Endothelial cell of umbilical vein (primary cell): Measurements from ENCODE around the gene SMIM36. TPM values are rescaled to one million over a fixed set of nuclear protein-coding genes. Genes with fewer than 3 reads are reported as not detected.

Experiments used
- BruUV-seq: library from RNA; stranded (reverse); fragments of 400-500 nt; replicated peaks from 2 replicates; lab custom pipeline; 2021; lab: Mats Ljungman, UMichigan
- CTCF ChIA-PET: fragments of 300-600, 350-600 bp; sonication (Branson Sonifier 250); formaldehyde crosslinking; loops from one replicate; lab custom pipeline; 2021; ENCODE audit warnings: antibody characterized with exemption, inconsistent platforms; lab: Charles Lee
- POLR2A ChIA-PET: fragments of 300-600, 350-600 bp; sonication (Branson Sonifier 250); formaldehyde crosslinking; loops from one replicate; lab custom pipeline; 2021; ENCODE audit warnings: antibody characterized with exemption, inconsistent platforms; lab: Charles Lee
- DNase-seq: peaks from one replicate; pipeline ENCODE4 v3.0.0-alpha.2; 2011; ENCODE audit warnings: low read depth, low spot score
- FAIRE-seq: peaks from 2 replicates; lab custom pipeline; 2011; peaks lifted over from hg19 to GRCh38; lab: Jason Lieb, UNC
- H2AFZ ChIP-seq: 2 replicates; pipeline ENCODE4 v1.6.0; 2012; ENCODE audit warnings: low read depth, low read length, control low read depth, inconsistent platforms
- H3K27ac ChIP-seq: 2 replicates; pipeline ENCODE4 v1.5.1; 2011; ENCODE audit warnings: low read depth, mild to moderate bottlenecking, control low read depth, low read length, moderate library complexity; ENCODE audit not compliant: insufficient read depth
- H3K27me3 ChIP-seq, 2 experiments: 2 replicates each; pipeline versions ENCODE4 v1.6.0 to v1.6.1; 2011; ENCODE audit warnings: low read length in 2 of 2, mixed read lengths in 1 of 2; ENCODE audit not compliant: control insufficient read depth in 2 of 2, insufficient read depth in 2 of 2
- H3K36me3 ChIP-seq, 2 experiments: 2 replicates in 1 of 2; 3 replicates in 1 of 2; pipeline ENCODE4 v1.5.1; 2011; ENCODE audit warnings: low read length in 2 of 2, mild to moderate bottlenecking in 1 of 2, moderate library complexity in 1 of 2; ENCODE audit not compliant: control insufficient read depth in 2 of 2, insufficient read depth in 2 of 2; ENCODE audit errors: extremely low read depth in 1 of 2
- H3K4me1 ChIP-seq: 3 replicates; pipeline ENCODE4 v1.5.1; 2011; ENCODE audit warnings: mild to moderate bottlenecking, low read length; ENCODE audit not compliant: control insufficient read depth, insufficient read depth; ENCODE audit errors: extremely low read depth
- H3K4me2 ChIP-seq: 2 replicates; pipeline ENCODE4 v1.6.1; 2011; ENCODE audit warnings: low read length, control low read depth, mixed read lengths; ENCODE audit not compliant: insufficient read depth
- H3K4me3 ChIP-seq, 3 experiments: fragments of 200-600 bp in 1 of 3; sonication (generic), shearing (Covaris generic) in 1 of 3; replicated peaks in 1 of 3; 2 replicates each; pipeline ENCODE4 v1.5.1; 2011 to 2016; ENCODE audit warnings: control low read depth in 3 of 3, low read length in 3 of 3, mild to moderate bottlenecking in 2 of 3, inconsistent platforms in 1 of 3, low read depth in 1 of 3, moderate library complexity in 1 of 3; ENCODE audit not compliant: insufficient read depth in 1 of 3
- H3K79me2 ChIP-seq: 2 replicates; pipeline ENCODE4 v1.6.0; 2012; ENCODE audit warnings: low read length, inconsistent platforms; ENCODE audit not compliant: control insufficient read depth, insufficient read depth
- H3K9ac ChIP-seq: replicated peaks from 2 replicates; pipeline ENCODE3; 2011; ENCODE audit warnings: low read length, control low read depth; ENCODE audit not compliant: insufficient read depth; ENCODE audit errors: extremely low read depth
- H3K9me1 ChIP-seq: replicated peaks from 3 replicates; pipeline ENCODE4 v1.6.0; 2011; ENCODE audit warnings: mild to moderate bottlenecking, low read length; ENCODE audit not compliant: control insufficient read depth, insufficient read depth; ENCODE audit errors: extremely low read depth
- H3K9me3 ChIP-seq: replicated peaks from 2 replicates; pipeline ENCODE4 v1.5.1; 2012; ENCODE audit warnings: low read length, inconsistent platforms; ENCODE audit not compliant: control insufficient read depth, insufficient read depth
- H4K20me1 ChIP-seq: replicated peaks from 2 replicates; pipeline ENCODE3; 2011; ENCODE audit warnings: mild to moderate bottlenecking, low read length; ENCODE audit not compliant: control insufficient read depth, insufficient read depth; ENCODE audit errors: extremely low read depth
- EZH2 ChIP-seq: IDR thresholded peaks from 2 replicates; pipeline ENCODE4 v1.6.1; 2012; ENCODE audit warnings: borderline replicate concordance, low read depth, mild to moderate bottlenecking, moderate library complexity, low read length, inconsistent platforms; ENCODE audit not compliant: severe bottlenecking
- FOS ChIP-seq: IDR thresholded peaks from 2 replicates; pipeline ENCODE4 v1.6.1; 2011; ENCODE audit warnings: mild to moderate bottlenecking, low read length, moderate library complexity, borderline replicate concordance; ENCODE audit not compliant: insufficient read depth
- GATA2 ChIP-seq: IDR thresholded peaks from 2 replicates; pipeline ENCODE4 v1.7.0; 2011; ENCODE audit warnings: low read depth, mild to moderate bottlenecking, moderate library complexity, mixed read lengths, low read length; ENCODE audit not compliant: insufficient read length, insufficient read depth
- JUN ChIP-seq: IDR thresholded peaks from 2 replicates; pipeline ENCODE4 v1.6.1; 2011; ENCODE audit warnings: borderline replicate concordance, low read depth; ENCODE audit not compliant: insufficient read length, insufficient read depth
- MYC ChIP-seq: IDR thresholded peaks from one replicate; pipeline ENCODE4 v1.6.1; 2011; ENCODE audit warnings: mild to moderate bottlenecking, low read depth, low read length
- POLR2A ChIP-seq: IDR thresholded peaks from 2 replicates; pipeline ENCODE4 v1.6.1; 2012; ENCODE audit warnings: low read depth, mild to moderate bottlenecking, control low read depth, low read length
- POLR2AphosphoS5 ChIP-seq: IDR thresholded peaks from 2 replicates; pipeline ENCODE4 v1.6.1; 2012; ENCODE audit warnings: low read depth, mild to moderate bottlenecking, control low read depth, low read length, moderate library complexity; ENCODE audit not compliant: insufficient read depth
- dilution Hi-C: fragments of 300-500 bp; cut with MboI; formaldehyde crosslinking; loops from one replicate; pipeline ENCODE4 v1.15.0; 2019; ENCODE audit warnings: low sequenced_read_pairs; ENCODE audit not compliant: extremely low pct_ligation_motif_present
- intact Hi-C: fragments of 100-400 bp; cut with micrococcal nuclease; formaldehyde crosslinking; loops from one replicate; pipeline ENCODE4 v1.10.0; 2022
- polyA plus RNA-seq, 4 experiments: library from polyadenylated mRNA; depleted of rRNA in 3 of 4; stranded (reverse) in 3 of 4; unstranded in 1 of 4; fragments of >200 nt; gene quantifications; 2 replicates each; pipeline versions ENCODE4 v1.2.1 to v1.2.3, GENCODE V29; 2011 to 2012; ENCODE audit warnings: missing spikeins in 1 of 4
- total RNA-seq: library from RNA; stranded (reverse); gene quantifications from 2 replicates; pipeline ENCODE4 v1.2.3, GENCODE V29; 2021
- TF ChIP-seq, protein P1 (sequence below), 2 donors: IDR thresholded peaks; 1 replicate in 1 of 2; 2 replicates in 1 of 2; pipeline ENCODE4 v1.5.1; 2011; ENCODE audit warnings: low read length in 2 of 2, mild to moderate bottlenecking in 2 of 2, moderate library complexity in 2 of 2, control low read depth in 1 of 2, inconsistent platforms in 1 of 2, low read depth in 1 of 2; ENCODE audit not compliant: insufficient read depth in 1 of 2; ENCODE audit errors: extremely low read depth in 1 of 2
- TF ChIP-seq, protein P2 (sequence below): IDR thresholded peaks from 2 replicates; pipeline ENCODE4 v1.6.1; 2011; ENCODE audit not compliant: insufficient read depth, insufficient read length

Gene SMIM36
- total and polyA plus RNA-seq, 2 donors (not counting 3 experiments of a cell fraction or from before 2014, with no cell fraction given), result not detected

DNA sequence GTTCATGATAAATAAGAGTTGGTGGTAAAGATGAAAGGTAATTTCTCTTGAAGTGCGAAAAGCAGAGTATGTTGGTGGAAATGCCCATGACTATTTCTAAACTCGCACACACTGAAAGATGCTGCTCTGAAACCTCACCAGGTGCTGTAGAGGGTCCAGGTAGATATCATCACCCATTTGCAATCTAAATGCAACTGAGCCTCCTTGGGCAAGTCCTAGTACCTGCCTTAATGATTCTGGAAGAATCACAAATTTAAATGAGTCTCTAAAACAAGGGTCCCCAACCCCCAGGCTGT, 83.7 kb downstream of the SMIM36 start:
- no peak overlapping the region for H3K27ac ChIP-seq
- H3K4me2 ChIP-seq, result no peak overlapping the region
- no peaks in the 10 kb centered on the region for H3K9me3 ChIP-seq
- no peaks in the 10 kb centered on the region for H4K20me1 ChIP-seq
- intact Hi-C loops, result loop anchor here (10.0 kb wide), 2 partner anchors 87 to 157 kb away; partner anchors contain the start of gene SMIM36
- no peaks in the 10 kb centered on the region for H3K79me2 ChIP-seq
- POLR2A ChIA-PET, result no interaction called here
- peaks cover 8 to 28% of the 10 kb centered on the region in 2 experiments for H3K27me3 ChIP-seq
- H3K36me3 ChIP-seq, result no peaks in the 10 kb centered on the region
- FAIRE-seq (no peak), DNase-seq (no peak)
- H3K4me3 ChIP-seq, result no peak overlapping the region
- no peaks in the 10 kb centered on the region for H3K4me1 ChIP-seq
- CTCF ChIA-PET, result no interaction called here
- dilution Hi-C loops, result no loop called here
- H3K9me1 ChIP-seq, result no peaks in the 10 kb centered on the region
- no TSS peak for BruUV-seq
- H2AFZ ChIP-seq, result no peak overlapping the region
- no peak overlapping the region for H3K9ac ChIP-seq
- TF ChIP-seq JUN (no peak), POLR2AphosphoS5 (no peak), EZH2 (no peak), GATA2 (no peak), FOS (no peak), POLR2A (no peak), MYC (no peak)
- TF ChIP-seq, protein P1, sequence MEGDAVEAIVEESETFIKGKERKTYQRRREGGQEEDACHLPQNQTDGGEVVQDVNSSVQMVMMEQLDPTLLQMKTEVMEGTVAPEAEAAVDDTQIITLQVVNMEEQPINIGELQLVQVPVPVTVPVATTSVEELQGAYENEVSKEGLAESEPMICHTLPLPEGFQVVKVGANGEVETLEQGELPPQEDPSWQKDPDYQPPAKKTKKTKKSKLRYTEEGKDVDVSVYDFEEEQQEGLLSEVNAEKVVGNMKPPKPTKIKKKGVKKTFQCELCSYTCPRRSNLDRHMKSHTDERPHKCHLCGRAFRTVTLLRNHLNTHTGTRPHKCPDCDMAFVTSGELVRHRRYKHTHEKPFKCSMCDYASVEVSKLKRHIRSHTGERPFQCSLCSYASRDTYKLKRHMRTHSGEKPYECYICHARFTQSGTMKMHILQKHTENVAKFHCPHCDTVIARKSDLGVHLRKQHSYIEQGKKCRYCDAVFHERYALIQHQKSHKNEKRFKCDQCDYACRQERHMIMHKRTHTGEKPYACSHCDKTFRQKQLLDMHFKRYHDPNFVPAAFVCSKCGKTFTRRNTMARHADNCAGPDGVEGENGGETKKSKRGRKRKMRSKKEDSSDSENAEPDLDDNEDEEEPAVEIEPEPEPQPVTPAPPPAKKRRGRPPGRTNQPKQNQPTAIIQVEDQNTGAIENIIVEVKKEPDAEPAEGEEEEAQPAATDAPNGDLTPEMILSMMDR (IDR thresholded peaks at IDR 0.05; ENCODE audit: extremely low read depth in 1 of 2, insufficient read depth in 1 of 2, low read depth in 1 of 2, low read length in 2 of 2), result no peak
- TF ChIP-seq, protein P2, sequence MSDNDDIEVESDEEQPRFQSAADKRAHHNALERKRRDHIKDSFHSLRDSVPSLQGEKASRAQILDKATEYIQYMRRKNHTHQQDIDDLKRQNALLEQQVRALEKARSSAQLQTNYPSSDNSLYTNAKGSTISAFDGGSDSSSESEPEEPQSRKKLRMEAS, result no peak
